ENCODE data around the gene SOX18.

Gene SOX18

GRCh38 chr20:64063389-64064144 is 14.1 kb upstream of the SOX18 start:
- H3K4me3 ChIP-seq (replicated peaks in 1 of 2; ENCODE audit: low read depth in 2 of 2, low read length in 2 of 2), result peak overlapping the region; percentile 84 to 96

GRCh38 chr20:64062596-64063388 is 13.4 kb upstream of the SOX18 start, which contains the start of gene TCEA2:
Gene TCEA2 (plus strand): TSS chr20:64063198. CDS start chr20:64063313, 115 bp downstream.
- DNase-seq (ENCODE audit: low read depth in 2 of 2), result peak; percentile 96 to 97
- no peak for TF ChIP-seq CTCF (IDR thresholded peaks at IDR 0.05; ENCODE audit: low read depth, low read length)
- H3K4me3 ChIP-seq (replicated peaks in 1 of 2; ENCODE audit: low read depth in 2 of 2, low read length in 2 of 2), result peak within 1 kb of the TSS; percentile 84 to 96

More at GRCh38 chr20:64063389-64064144, 14.1 kb upstream of the SOX18 start:
- no peak for DNase-seq (ENCODE audit: low read depth in 2 of 2)
- no peak for TF ChIP-seq CTCF (IDR thresholded peaks at IDR 0.05; ENCODE audit: low read depth, low read length)

GRCh38 chr20:64062276-64062595 is 12.8 kb upstream of the SOX18 start:
- no peak for TF ChIP-seq CTCF (IDR thresholded peaks at IDR 0.05; ENCODE audit: low read depth, low read length)
- DNase-seq (ENCODE audit: low read depth in 2 of 2), result no peak
- H3K4me3 ChIP-seq (replicated peaks in 1 of 2; ENCODE audit: low read depth in 2 of 2, low read length in 2 of 2), result peak overlapping the region; percentile 53 to 60

GRCh38 chr20:64058536-64058935 is 9.1 kb upstream of the SOX18 start:
- TF ChIP-seq CTCF (IDR thresholded peaks at IDR 0.05; ENCODE audit: low read depth, low read length), result no peak
- H3K4me3 ChIP-seq (replicated peaks in 1 of 2; ENCODE audit: low read depth in 2 of 2, low read length in 2 of 2), result no peak overlapping the region
- peak in 1 of 2 donors; percentile 50 for DNase-seq (ENCODE audit: low read depth in 2 of 2)

- DNase-seq (ENCODE audit: low read depth in 2 of 2), result peak; percentile 61 to 74
- peak; percentile 90 for TF ChIP-seq CTCF (IDR thresholded peaks at IDR 0.05; ENCODE audit: low read depth, low read length)
- H3K4me3 ChIP-seq (replicated peaks in 1 of 2; ENCODE audit: low read depth in 2 of 2, low read length in 2 of 2), result no peak overlapping the region
Observed at GRCh38 chr20:64057628-64058498, 8.4 kb upstream of the SOX18 start.

GRCh38 chr20:64056889-64057627 is 7.6 kb upstream of the SOX18 start:
- no peak for TF ChIP-seq CTCF (IDR thresholded peaks at IDR 0.05; ENCODE audit: low read depth, low read length)
- H3K4me3 ChIP-seq (replicated peaks in 1 of 2; ENCODE audit: low read depth in 2 of 2, low read length in 2 of 2), result no peak overlapping the region
- no peak for DNase-seq (ENCODE audit: low read depth in 2 of 2)

Data from cardiac fibroblast (primary cell).